Natural killer cell (primary cell): ENCODE data around the gene F2RL1. TPM values are rescaled to one million over a fixed set of nuclear protein-coding genes. Genes with fewer than 3 reads are reported as not detected.
"Not testable (repeated sequence)": the region's sequence is repeated elsewhere in the genome, so short reads cannot be mapped to it uniquely, and the experiment has no call there.

Source experiments
- ATAC-seq, 3 donors: fragments of 150-1000 bp in 2 of 3; fragments of 200-7000 bp in 1 of 3; cut with Tn5 transposase; 1 replicate in 1 of 3; 2 replicates in 2 of 3; pipeline ENCODE4 v1.10.0; 2021; ENCODE audit warnings: mild to moderate bottlenecking in 2 of 3, moderate library complexity in 2 of 3
- DNase-seq, 2 donors: peaks; one replicate each; pipeline versions ENCODE4 v3.0.0 to v3.0.0-alpha.2; 2013 to 2021; ENCODE audit warnings: mixed read lengths in 1 of 2
- H3K27ac ChIP-seq: one replicate; pipeline ENCODE4 v1.5.1; 2013; ENCODE audit warnings: mild to moderate bottlenecking, low read length
- H3K27me3 ChIP-seq: one replicate; pipeline ENCODE4 v1.6.1; 2013; ENCODE audit warnings: low read length; ENCODE audit not compliant: control insufficient read depth, insufficient read depth
- H3K36me3 ChIP-seq: one replicate; pipeline ENCODE4 v1.6.1; 2013; ENCODE audit warnings: low read length; ENCODE audit not compliant: control insufficient read depth, insufficient read depth
- H3K4me1 ChIP-seq: one replicate; pipeline ENCODE4 v1.6.1; 2013; ENCODE audit warnings: low read length; ENCODE audit not compliant: control insufficient read depth, insufficient read depth
- H3K4me3 ChIP-seq: one replicate; pipeline ENCODE4 v1.5.1; 2013; ENCODE audit warnings: low read length
- H3K9me3 ChIP-seq: one replicate; pipeline ENCODE4 v1.6.1; 2013; ENCODE audit warnings: low read length; ENCODE audit not compliant: control insufficient read depth, insufficient read depth
- H3K27ac Mint-ChIP-seq, 2 donors: one replicate each; pipeline ENCODE4 v1.8.0; 2022; ENCODE audit warnings: mild to moderate bottlenecking in 2 of 2, mixed read lengths in 2 of 2, moderate library complexity in 1 of 2
- H3K27me3 Mint-ChIP-seq, 2 donors: one replicate each; pipeline ENCODE4 v1.8.0; 2022; ENCODE audit warnings: low read depth in 2 of 2, mixed read lengths in 2 of 2
- H3K36me3 Mint-ChIP-seq: one replicate; pipeline ENCODE4 v1.8.0; 2022; ENCODE audit warnings: mixed read lengths
- H3K4me1 Mint-ChIP-seq, 2 donors: one replicate each; pipeline ENCODE4 v1.8.0; 2022; ENCODE audit warnings: mixed read lengths in 2 of 2
- H3K4me3 Mint-ChIP-seq: one replicate; pipeline ENCODE4 v1.8.0; 2022; ENCODE audit warnings: mild to moderate bottlenecking, moderate library complexity, mixed read lengths
- H3K9me3 Mint-ChIP-seq, 2 donors: one replicate each; pipeline ENCODE4 v1.8.0; 2022; ENCODE audit warnings: mixed read lengths in 2 of 2
- WGBS: methylation state at CpG from one replicate; pipeline ENCODE4 v1.1.7; 2013; ENCODE audit warnings: missing lambda C conversion rate; ENCODE audit not compliant: insufficient coverage; 5-methylcytosine and 5-hydroxymethylcytosine counted together
- intact Hi-C: fragments of 100-400 bp; cut with micrococcal nuclease; formaldehyde crosslinking; loops from one replicate; pipeline ENCODE4 v1.14.2; 2022
- total RNA-seq, 4 donors: library from RNA; stranded (reverse); fragments of 120-200 nt in 1 of 4; gene quantifications; one replicate each; pipeline versions ENCODE4 v1.2.3 to v1.2.4, GENCODE V29; 2013 to 2022
- TF ChIP-seq, protein P1 (sequence below): fragments of 200-600 bp; IDR thresholded peaks from one replicate; pipeline ENCODE4 v1.8.0; 2022; ENCODE audit warnings: antibody characterized with exemption

The F2RL1 gene, protein sequence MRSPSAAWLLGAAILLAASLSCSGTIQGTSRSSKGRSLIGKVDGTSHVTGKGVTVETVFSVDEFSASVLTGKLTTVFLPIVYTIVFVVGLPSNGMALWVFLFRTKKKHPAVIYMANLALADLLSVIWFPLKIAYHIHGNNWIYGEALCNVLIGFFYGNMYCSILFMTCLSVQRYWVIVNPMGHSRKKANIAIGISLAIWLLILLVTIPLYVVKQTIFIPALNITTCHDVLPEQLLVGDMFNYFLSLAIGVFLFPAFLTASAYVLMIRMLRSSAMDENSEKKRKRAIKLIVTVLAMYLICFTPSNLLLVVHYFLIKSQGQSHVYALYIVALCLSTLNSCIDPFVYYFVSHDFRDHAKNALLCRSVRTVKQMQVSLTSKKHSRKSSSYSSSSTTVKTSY
- under 1 TPM in 2 of 3 donors, not detected in 1; 0.29 to 0.35 TPM for total RNA-seq
- 0.29 TPM for total RNA-seq (2013)

DNA sequence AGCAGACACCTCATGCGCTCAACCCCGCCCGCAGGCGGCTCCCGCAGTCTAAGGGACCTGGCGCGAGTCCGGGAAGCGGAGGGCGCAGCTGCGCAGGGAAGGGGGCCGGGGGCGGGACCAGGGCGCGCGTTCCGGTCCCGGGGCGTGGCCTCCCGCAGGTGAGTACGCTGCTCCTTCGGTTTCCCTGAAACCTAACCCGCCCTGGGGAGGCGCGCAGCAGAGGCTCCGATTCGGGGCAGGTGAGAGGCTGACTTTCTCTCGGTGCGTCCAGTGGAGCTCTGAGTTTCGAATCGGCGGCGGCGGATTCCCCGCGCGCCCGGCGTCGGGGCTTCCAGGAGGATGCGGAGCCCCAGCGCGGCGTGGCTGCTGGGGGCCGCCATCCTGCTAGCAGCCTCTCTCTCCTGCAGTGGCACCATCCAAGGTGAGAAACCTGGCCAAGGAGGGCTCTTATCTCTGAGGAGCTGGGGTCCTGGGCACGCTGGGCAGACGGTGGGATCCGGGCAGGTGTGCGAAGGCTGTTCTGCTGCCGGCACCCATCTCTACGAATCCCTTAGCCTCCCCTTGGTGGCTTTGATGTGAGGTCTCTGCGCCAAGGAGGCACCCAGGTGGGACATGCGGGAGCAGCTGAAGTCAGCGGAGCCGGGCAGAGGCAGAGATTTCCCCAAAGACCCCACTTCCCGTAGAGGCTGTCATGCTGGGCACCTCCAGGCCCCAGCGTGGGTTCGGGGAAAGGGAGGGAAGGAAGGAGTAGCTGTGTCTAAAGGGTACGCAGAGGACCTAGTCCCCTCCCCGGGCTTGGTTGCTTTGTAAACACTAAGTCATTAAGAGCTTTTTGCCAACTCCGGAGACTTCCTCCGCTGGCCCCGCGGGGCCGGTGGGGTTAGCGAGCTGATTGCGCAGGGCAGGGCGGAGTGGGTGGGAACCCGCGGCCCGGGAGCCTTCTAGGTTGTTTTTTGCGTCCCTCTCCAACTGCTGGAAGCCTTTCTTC, at the start of gene F2RL1:
F2RL1 (plus strand) TSS at position 187 of the 988 bp plus-strand sequence; CDS start at position 340, 153 bp downstream.
- peaks cover 5 to 6% of the 10 kb centered on the region in 2 donors for H3K4me1 Mint-ChIP-seq
- H3K36me3 Mint-ChIP-seq = no peaks in the 10 kb centered on the region
- no peak within 1 kb of the TSS for H3K27ac Mint-ChIP-seq
- H3K9me3 ChIP-seq = no peaks in the 10 kb centered on the region
- peak within 1 kb of the TSS; percentile 37 for H3K4me3 ChIP-seq
- ATAC-seq (peak; percentile 40 to 64 (median 43)), DNase-seq (peak in 1 of 2 donors; percentile 65)
- H3K27me3 Mint-ChIP-seq = peaks cover 38 to 48% of the 10 kb centered on the region in 2 donors
- H3K4me1 ChIP-seq = peaks cover 17% of the 10 kb centered on the region
- peak within 1 kb of the TSS; percentile 84 for H3K4me3 Mint-ChIP-seq
- H3K36me3 ChIP-seq = no peaks in the 10 kb centered on the region
- H3K9me3 Mint-ChIP-seq = no peaks in the 10 kb centered on the region
- H3K27me3 ChIP-seq = peaks cover 13% of the 10 kb centered on the region
- H3K27ac ChIP-seq = no peak within 1 kb of the TSS
- intact Hi-C loops = no loop called here
- 1% methylated on average over 72 of the region's 72 CpGs for WGBS
- TF ChIP-seq, protein P1, sequence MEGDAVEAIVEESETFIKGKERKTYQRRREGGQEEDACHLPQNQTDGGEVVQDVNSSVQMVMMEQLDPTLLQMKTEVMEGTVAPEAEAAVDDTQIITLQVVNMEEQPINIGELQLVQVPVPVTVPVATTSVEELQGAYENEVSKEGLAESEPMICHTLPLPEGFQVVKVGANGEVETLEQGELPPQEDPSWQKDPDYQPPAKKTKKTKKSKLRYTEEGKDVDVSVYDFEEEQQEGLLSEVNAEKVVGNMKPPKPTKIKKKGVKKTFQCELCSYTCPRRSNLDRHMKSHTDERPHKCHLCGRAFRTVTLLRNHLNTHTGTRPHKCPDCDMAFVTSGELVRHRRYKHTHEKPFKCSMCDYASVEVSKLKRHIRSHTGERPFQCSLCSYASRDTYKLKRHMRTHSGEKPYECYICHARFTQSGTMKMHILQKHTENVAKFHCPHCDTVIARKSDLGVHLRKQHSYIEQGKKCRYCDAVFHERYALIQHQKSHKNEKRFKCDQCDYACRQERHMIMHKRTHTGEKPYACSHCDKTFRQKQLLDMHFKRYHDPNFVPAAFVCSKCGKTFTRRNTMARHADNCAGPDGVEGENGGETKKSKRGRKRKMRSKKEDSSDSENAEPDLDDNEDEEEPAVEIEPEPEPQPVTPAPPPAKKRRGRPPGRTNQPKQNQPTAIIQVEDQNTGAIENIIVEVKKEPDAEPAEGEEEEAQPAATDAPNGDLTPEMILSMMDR = no peak

DNA sequence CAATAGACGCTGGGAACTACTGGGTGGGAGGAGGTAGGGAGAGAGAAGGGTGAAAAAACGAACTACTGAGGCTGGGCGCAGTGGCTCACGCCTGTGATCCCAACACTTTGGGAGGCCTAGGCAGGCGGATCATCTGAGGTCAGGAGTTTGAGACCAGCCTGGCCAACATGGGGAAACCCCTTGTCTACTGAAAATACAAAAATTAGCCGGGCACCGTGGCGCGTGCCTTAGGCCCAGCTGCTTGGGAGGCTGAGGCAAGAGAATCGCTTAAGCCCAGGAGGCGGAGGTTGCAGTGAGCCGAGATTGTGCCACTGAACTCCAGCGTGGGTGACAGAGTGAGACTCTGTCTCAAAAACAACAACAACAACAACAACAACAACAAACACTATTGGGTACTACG, 47.8 kb upstream of the F2RL1 start:
- intact Hi-C loops = loop anchor here (10.0 kb wide), 1 partner anchor 366 kb away; the partner anchor contains the start of gene IQGAP2
- H3K9me3 ChIP-seq, H3K36me3 Mint-ChIP-seq, H3K27me3 Mint-ChIP-seq, H3K4me1 Mint-ChIP-seq, ATAC-seq, H3K27ac ChIP-seq, DNase-seq, H3K4me3 ChIP-seq, H3K4me1 ChIP-seq, H3K4me3 Mint-ChIP-seq, H3K27me3 ChIP-seq, H3K9me3 Mint-ChIP-seq, H3K36me3 ChIP-seq, H3K27ac Mint-ChIP-seq: not testable (repeated sequence)
- WGBS = 95% methylated on average over 14 of the region's 14 CpGs

DNA sequence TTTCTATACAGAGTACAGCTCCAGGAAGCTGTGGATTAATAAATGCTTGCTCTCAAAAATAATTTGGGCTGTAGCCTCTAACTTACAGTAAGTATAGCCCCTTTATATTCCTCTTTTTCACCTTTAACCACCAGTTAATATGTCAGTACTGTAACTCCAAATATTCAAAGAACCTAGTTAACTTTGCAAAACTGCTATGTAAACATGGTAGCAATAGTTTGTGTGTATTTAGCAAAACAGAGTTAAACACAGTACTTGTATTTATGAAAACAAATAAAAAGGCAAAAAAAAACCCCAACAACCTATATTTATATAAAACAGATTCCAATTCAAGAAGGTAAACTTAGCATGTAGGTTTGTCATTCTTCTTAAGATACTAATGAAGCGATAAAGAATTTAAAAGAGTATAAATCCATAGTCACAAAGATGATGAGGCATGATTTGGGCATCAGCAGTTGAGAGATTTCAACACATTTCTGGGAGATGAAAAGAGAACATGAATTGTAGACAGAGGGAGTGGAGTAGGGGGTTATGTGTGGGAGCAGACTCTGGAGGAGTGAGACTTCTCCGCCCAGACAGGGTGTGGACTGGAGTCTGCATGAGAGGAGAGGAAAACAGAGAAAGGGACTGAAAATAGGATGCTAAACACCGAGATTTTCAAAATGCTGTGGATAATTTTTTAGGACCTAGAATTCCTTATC, 47.0 kb upstream of the F2RL1 start:
- H3K36me3 ChIP-seq = no peaks in the 10 kb centered on the region
- no peaks in the 10 kb centered on the region for H3K4me1 ChIP-seq
- no peak overlapping the region for H3K4me3 Mint-ChIP-seq
- no peak overlapping the region for H3K27ac ChIP-seq
- no peaks in the 10 kb centered on the region for H3K27me3 ChIP-seq
- intact Hi-C loops = loop anchor here (10.0 kb wide), 1 partner anchor 367 kb away; the partner anchor contains the start of gene IQGAP2
- WGBS = 57% methylated on average over 3 of the region's 3 CpGs
- H3K27me3 Mint-ChIP-seq = no peaks in the 10 kb centered on the region
- H3K27ac Mint-ChIP-seq = no peak overlapping the region
- ATAC-seq = no peak
- TF ChIP-seq, protein P1 = no peak
- no peaks in the 10 kb centered on the region for H3K9me3 ChIP-seq
- H3K9me3 Mint-ChIP-seq = no peaks in the 10 kb centered on the region
- no peaks in the 10 kb centered on the region for H3K4me1 Mint-ChIP-seq
- DNase-seq = no peak
- no peak overlapping the region for H3K4me3 ChIP-seq
- H3K36me3 Mint-ChIP-seq = no peaks in the 10 kb centered on the region
